Tibial nerve (tissue), 4 donors: ENCODE measurements around the gene PRPF6.

Experiments used
- EP300 ChIP-seq, 2 donors: sonication (generic); formaldehyde crosslinking; IDR thresholded peaks; one replicate each; pipeline ENCODE4 v1.6.1; 2017; ENCODE audit warnings: antibody characterized with exemption in 2 of 2, mild to moderate bottlenecking in 1 of 2
- POLR2A ChIP-seq, 2 donors: fragments of 450-650 bp; IDR thresholded peaks; one replicate each; pipeline ENCODE4 v1.6.1; 2017; ENCODE audit warnings: antibody characterized with exemption in 2 of 2, mild to moderate bottlenecking in 2 of 2, moderate library complexity in 2 of 2
- TF ChIP-seq, protein P1 (sequence below), 5 experiments: fragments of 200-600 bp in 3 of 5; fragments of 450-650 bp in 2 of 5; sonication (generic) in 3 of 5; IDR thresholded peaks; one replicate each; pipeline ENCODE4 v1.5.1; 2016 to 2019; ENCODE audit warnings: antibody characterized with exemption in 5 of 5, mild to moderate bottlenecking in 3 of 5, moderate library complexity in 2 of 5

DNA sequence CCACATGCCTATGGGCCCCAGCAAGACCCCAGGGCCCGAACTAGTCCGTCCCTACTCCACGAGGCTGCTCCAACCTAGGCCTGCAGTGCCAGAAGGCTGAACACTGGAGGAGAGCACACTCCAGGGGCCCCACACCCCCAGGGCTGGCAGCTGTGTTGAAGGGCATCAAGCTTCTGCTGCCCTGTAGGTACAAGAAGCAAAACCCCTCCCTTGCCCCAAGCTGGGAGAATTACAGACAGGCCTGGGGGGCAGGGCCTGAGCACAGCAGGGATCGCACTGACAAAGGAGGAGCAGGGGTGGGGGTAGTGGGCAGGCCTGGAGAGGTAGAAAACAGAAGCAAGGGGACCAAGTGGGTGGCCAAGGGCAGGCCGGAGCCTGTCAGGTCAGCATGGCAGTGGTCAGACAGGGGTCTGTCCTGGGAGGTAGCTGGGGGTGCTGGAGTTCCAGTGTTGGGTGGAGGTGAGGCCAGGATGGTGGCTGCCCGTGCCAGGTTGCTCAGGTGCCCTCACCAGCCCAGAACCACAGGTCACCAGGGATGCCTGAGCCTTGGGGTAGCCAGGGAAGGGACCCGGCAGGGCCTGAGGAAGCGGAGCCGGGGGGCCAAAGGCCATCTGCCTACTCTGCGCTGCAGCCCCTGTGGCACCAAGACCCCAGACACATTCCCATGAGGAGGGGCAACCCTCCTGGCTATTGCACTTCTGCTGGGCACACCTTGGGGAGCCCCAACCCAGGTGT lies 21.8 kb upstream of the PRPF6 start:
- TF ChIP-seq, protein P1, sequence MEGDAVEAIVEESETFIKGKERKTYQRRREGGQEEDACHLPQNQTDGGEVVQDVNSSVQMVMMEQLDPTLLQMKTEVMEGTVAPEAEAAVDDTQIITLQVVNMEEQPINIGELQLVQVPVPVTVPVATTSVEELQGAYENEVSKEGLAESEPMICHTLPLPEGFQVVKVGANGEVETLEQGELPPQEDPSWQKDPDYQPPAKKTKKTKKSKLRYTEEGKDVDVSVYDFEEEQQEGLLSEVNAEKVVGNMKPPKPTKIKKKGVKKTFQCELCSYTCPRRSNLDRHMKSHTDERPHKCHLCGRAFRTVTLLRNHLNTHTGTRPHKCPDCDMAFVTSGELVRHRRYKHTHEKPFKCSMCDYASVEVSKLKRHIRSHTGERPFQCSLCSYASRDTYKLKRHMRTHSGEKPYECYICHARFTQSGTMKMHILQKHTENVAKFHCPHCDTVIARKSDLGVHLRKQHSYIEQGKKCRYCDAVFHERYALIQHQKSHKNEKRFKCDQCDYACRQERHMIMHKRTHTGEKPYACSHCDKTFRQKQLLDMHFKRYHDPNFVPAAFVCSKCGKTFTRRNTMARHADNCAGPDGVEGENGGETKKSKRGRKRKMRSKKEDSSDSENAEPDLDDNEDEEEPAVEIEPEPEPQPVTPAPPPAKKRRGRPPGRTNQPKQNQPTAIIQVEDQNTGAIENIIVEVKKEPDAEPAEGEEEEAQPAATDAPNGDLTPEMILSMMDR (IDR thresholded peaks at IDR 0.05), result no peak
- no peak for TF ChIP-seq EP300 (IDR thresholded peaks at IDR 0.05)
- no peak for TF ChIP-seq POLR2A (IDR thresholded peaks at IDR 0.05)
